ENCODE data around the gene DNAL1. TPM values are rescaled to one million over a fixed set of nuclear protein-coding genes. Genes with fewer than 3 reads are reported as not detected.

Gene DNAL1
- total RNA-seq, 6 donors from 2014 or later = 4.2 to 29.8 (median 11.5) TPM

DNA sequence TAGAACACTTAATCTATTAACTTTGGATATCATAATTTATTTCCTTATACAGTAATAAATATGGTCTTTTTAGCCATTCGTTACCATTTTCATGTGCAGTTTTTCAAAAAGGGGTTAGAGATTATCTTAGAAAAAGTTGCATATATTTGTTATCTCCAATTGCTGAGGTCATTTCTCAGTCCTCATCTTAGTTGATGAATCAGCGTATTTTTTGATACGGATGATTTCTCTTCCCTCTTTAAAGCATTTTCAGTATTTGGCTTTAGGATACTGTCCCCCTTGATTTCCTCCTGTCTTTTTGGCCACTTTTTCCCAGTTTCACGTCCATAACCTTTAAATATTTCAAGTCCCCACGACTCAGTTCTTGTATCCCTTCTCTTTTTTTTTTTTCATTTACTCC lies 21.8 kb downstream of the DNAL1 start:
- TF ChIP-seq, protein P1, sequence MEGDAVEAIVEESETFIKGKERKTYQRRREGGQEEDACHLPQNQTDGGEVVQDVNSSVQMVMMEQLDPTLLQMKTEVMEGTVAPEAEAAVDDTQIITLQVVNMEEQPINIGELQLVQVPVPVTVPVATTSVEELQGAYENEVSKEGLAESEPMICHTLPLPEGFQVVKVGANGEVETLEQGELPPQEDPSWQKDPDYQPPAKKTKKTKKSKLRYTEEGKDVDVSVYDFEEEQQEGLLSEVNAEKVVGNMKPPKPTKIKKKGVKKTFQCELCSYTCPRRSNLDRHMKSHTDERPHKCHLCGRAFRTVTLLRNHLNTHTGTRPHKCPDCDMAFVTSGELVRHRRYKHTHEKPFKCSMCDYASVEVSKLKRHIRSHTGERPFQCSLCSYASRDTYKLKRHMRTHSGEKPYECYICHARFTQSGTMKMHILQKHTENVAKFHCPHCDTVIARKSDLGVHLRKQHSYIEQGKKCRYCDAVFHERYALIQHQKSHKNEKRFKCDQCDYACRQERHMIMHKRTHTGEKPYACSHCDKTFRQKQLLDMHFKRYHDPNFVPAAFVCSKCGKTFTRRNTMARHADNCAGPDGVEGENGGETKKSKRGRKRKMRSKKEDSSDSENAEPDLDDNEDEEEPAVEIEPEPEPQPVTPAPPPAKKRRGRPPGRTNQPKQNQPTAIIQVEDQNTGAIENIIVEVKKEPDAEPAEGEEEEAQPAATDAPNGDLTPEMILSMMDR (IDR thresholded peaks at IDR 0.05) = no peak
- TF ChIP-seq POLR2AphosphoS5 (IDR thresholded peaks at IDR 0.05) (no peak), EP300 (IDR thresholded peaks at IDR 0.05) (no peak), POLR2A (IDR thresholded peaks at IDR 0.05) (no peak)
- no peak overlapping the region for H3K27ac ChIP-seq
- H3K4me1 ChIP-seq = no peaks in the 10 kb centered on the region
- no peak for ATAC-seq (ENCODE audit: low FRiP score in 2 of 2)
- no peak for DNase-seq
- WGBS, 2 donors = 85 to 89% methylated on average over 5 of the region's 5 CpGs
- H3K9me3 ChIP-seq = no peaks in the 10 kb centered on the region
- H3K27me3 ChIP-seq = no peaks in the 10 kb centered on the region
- no peak overlapping the region for H3K4me3 ChIP-seq
- peaks cover 0 to 14% (median 0%) of the 10 kb centered on the region in 4 donors for H3K36me3 ChIP-seq

DNA sequence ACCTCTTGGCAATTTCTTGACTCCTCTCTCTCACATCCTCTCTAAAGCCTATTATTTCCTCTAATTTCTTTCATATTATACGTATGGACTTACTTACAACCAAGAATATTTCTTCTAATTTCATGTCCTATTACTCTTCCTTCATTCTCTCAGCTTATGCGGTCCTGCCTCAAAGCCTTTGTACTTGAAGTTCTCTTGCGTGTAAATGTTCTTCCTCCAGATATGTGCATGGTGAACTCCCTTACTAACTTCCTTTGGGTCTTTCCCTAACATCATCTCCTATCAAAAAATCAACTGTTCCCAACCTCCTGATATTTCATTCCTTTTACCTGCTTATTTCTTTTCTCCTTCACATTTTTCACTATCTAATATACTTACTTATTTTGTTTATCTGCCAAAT lies 23.1 kb downstream of the DNAL1 start:
- H3K27ac ChIP-seq = no peak overlapping the region
- no peaks in the 10 kb centered on the region for H3K27me3 ChIP-seq
- H3K4me3 ChIP-seq = no peak overlapping the region
- DNase-seq (no peak), ATAC-seq (ENCODE audit: low FRiP score in 2 of 2) (no peak)
- 91 to 93% methylated on average over 3 of the region's 3 CpGs for WGBS, 2 donors
- no peaks in the 10 kb centered on the region for H3K4me1 ChIP-seq
- H3K36me3 ChIP-seq = peaks cover 0 to 16% (median 0%) of the 10 kb centered on the region in 4 donors
- TF ChIP-seq POLR2AphosphoS5 (IDR thresholded peaks at IDR 0.05) = no peak
- TF ChIP-seq, protein P1 (IDR thresholded peaks at IDR 0.05) = no peak
- TF ChIP-seq POLR2A (IDR thresholded peaks at IDR 0.05) = no peak
- no peak for TF ChIP-seq EP300 (IDR thresholded peaks at IDR 0.05)
- no peaks in the 10 kb centered on the region for H3K9me3 ChIP-seq

DNA sequence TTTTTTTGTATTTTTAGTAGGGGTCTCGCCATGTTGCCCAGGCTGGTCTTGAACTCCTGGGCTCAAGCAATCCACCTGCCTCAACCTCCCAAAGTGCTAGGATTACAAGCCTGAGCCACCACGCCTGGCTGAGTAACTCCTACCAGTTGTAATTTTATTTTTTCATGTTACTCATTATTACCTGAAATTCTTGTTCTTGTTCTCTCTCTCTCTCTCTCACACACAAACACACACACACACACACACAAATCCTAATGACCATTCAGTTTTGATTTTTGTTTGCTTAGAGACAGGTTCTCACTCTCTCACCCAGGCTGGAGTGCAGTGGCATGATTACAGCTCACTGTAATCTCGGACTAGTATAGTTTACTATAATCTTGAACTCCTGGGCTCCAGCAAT lies 30.2 kb downstream of the DNAL1 start:
- DNase-seq (no peak), ATAC-seq (ENCODE audit: low FRiP score in 2 of 2) (no peak)
- no peak overlapping the region for H3K27ac ChIP-seq
- H3K9me3 ChIP-seq = no peaks in the 10 kb centered on the region
- no peaks in the 10 kb centered on the region for H3K27me3 ChIP-seq
- no peaks in the 10 kb centered on the region for H3K4me1 ChIP-seq
- H3K36me3 ChIP-seq = peaks cover 0 to 17% (median 0%) of the 10 kb centered on the region in 4 donors
- TF ChIP-seq POLR2AphosphoS5 (IDR thresholded peaks at IDR 0.05) = no peak
- no peak for TF ChIP-seq POLR2A (IDR thresholded peaks at IDR 0.05)
- TF ChIP-seq EP300 (IDR thresholded peaks at IDR 0.05) = no peak
- TF ChIP-seq, protein P1 (IDR thresholded peaks at IDR 0.05) = no peak
- WGBS, 2 donors = 85 to 87% methylated on average over 3 of the region's 3 CpGs
- no peak overlapping the region for H3K4me3 ChIP-seq

DNA sequence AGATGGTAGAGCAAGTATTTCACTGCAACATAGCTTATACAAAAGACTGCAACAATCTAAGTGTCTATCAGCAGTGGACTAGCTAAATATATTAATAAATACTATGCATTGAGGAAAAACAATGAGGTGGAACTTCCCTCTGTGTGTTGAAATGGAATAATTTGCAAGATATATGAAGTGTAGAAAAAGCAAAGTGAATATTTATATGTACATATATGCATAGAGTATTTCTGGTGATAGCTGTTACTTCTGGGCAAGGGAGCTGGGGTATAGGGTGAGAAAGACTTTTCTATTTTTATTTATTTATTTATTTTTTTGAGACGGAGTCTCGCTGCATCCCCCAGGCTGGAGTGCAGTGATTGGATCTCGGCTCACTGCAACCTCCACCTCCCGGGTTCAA lies 33.9 kb downstream of the DNAL1 start:
- Histone ChIP-seq H3K27ac (no peak overlapping the region), H3K27me3 (no peaks in the 10 kb centered on the region), H3K9me3 (no peaks in the 10 kb centered on the region), H3K36me3 (peaks cover 0 to 6% (median 0%) of the 10 kb centered on the region in 4 donors), H3K4me1 (no peaks in the 10 kb centered on the region), H3K4me3 (no peak overlapping the region)
- no peak for TF ChIP-seq EP300 (IDR thresholded peaks at IDR 0.05)
- TF ChIP-seq, protein P1 (IDR thresholded peaks at IDR 0.05) = no peak
- TF ChIP-seq POLR2A (IDR thresholded peaks at IDR 0.05) = no peak
- WGBS, 2 donors = 94 to 98% methylated on average over 4 of the region's 4 CpGs
- DNase-seq (no peak), ATAC-seq (ENCODE audit: low FRiP score in 2 of 2) (no peak)

DNA sequence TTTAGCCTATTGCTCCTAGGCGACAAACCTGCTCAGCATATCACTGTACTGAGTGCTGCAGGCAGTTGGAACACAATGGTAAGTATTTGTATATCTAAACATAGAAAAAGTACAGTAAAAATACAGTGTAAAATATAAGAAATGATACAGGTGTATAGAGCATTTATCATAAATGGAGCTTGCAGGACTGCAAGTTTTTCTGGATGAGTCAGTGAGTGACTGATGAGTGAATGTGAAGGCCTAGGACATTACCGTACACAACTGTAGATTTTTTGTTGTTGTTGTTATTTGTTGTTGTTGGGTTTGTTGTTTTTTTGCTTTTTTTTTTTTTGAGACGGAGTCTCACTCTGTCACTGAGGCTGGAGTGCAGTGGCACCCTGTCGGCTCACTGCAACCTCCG lies 36.0 kb downstream of the DNAL1 start:
- H3K4me1 ChIP-seq = no peaks in the 10 kb centered on the region
- H3K36me3 ChIP-seq = no peaks in the 10 kb centered on the region
- H3K9me3 ChIP-seq = no peaks in the 10 kb centered on the region
- no peaks in the 10 kb centered on the region for H3K27me3 ChIP-seq
- WGBS, 2 donors = 93 to 97% methylated on average over 5 of the region's 5 CpGs
- DNase-seq (no peak), ATAC-seq (ENCODE audit: low FRiP score in 2 of 2) (no peak)
- TF ChIP-seq POLR2A (IDR thresholded peaks at IDR 0.05) (no peak), EP300 (IDR thresholded peaks at IDR 0.05) (no peak), POLR2AphosphoS5 (IDR thresholded peaks at IDR 0.05) (no peak)
- TF ChIP-seq, protein P1 (IDR thresholded peaks at IDR 0.05) = no peak
- H3K27ac ChIP-seq = no peak overlapping the region
- H3K4me3 ChIP-seq = no peak overlapping the region
